ENCODE data around the gene ALDH1L1. TPM values are rescaled to one million over a fixed set of nuclear protein-coding genes. Genes with fewer than 3 reads are reported as not detected.

Gene ALDH1L1
- total and polyA plus RNA-seq, 2 of the 8 experiments (the other 6 are each of a cell fraction or from before 2014, with no cell fraction given), result 0.98 to 1.6 TPM

GRCh38 chr3:126142652-126143051 is 37.7 kb downstream of the ALDH1L1 start:
- peak in 1 of 2 experiments; percentile 14 for DNase-seq (ENCODE audit: low read depth in 1 of 2, low spot score in 2 of 2)

More at GRCh38 chr3:126142652-126143051, 37.7 kb downstream of the ALDH1L1 start:
- H4K20me1 ChIP-seq (replicated peaks in 1 of 2; ENCODE audit: control insufficient read depth in 1 of 2, insufficient read depth in 2 of 2, low read length in 2 of 2), result no peaks in the 10 kb centered on the region
- no peak overlapping the region for H2BK15ac ChIP-seq (ENCODE audit: low read length)
- H3K27ac ChIP-seq (ENCODE audit: low read depth, low read length), result no peak overlapping the region
- TF ChIP-seq FOSL1 (IDR thresholded peaks at IDR 0.05; ENCODE audit: insufficient read depth, low read depth, low read length) (no peak), ATF3 (IDR thresholded peaks at IDR 0.05; ENCODE audit: insufficient read depth, low read depth, low read length) (no peak), POU5F1 (IDR thresholded peaks at IDR 0.05; ENCODE audit: low read depth, low read length) (no peak), RNF2 (IDR thresholded peaks at IDR 0.05; ENCODE audit: borderline replicate concordance, low read depth, low read length, missing control alignments, poor library complexity, severe bottlenecking) (no peak)
- FAIRE-seq, result no peak
- no peak overlapping the region for H2BK120ac ChIP-seq (replicated peaks; ENCODE audit: low read depth, low read length)
- H3K9me3 ChIP-seq (ENCODE audit: insufficient read depth in 2 of 2, low read depth in 1 of 2, low read length in 1 of 2), result no peaks in the 10 kb centered on the region
- H2BK12ac ChIP-seq (ENCODE audit: low read depth, low read length), result no peak overlapping the region
- no peaks in the 10 kb centered on the region for H3K79me2 ChIP-seq (ENCODE audit: control insufficient read depth in 1 of 2, insufficient read depth in 2 of 2, low read length in 2 of 2)
- H4K5ac ChIP-seq (ENCODE audit: insufficient read length, low read depth, low read length), result no peak overlapping the region
- no peak overlapping the region for H3K4me3 ChIP-seq (ENCODE audit: extremely low read depth in 1 of 4, insufficient read depth in 2 of 4, low read depth in 3 of 4, low read length in 4 of 4)
- no peaks in the 10 kb centered on the region for H3K4me1 ChIP-seq (replicated peaks in 1 of 4; ENCODE audit: control insufficient read depth in 3 of 4, insufficient read depth in 4 of 4, low read length in 3 of 4)
- no peak overlapping the region for H3K4ac ChIP-seq (replicated peaks; ENCODE audit: insufficient read length, low read depth, low read length)
- no peak overlapping the region for H4K8ac ChIP-seq (ENCODE audit: extremely low read depth, insufficient read depth, low read length)
- H3K9ac ChIP-seq (replicated peaks in 1 of 4; ENCODE audit: extremely low read depth in 1 of 4, low read depth in 3 of 4, low read length in 3 of 4), result no peak overlapping the region
- H4K91ac ChIP-seq (replicated peaks; ENCODE audit: insufficient read length, low read length), result no peak overlapping the region
- H3K36me3 ChIP-seq (ENCODE audit: control insufficient read depth in 2 of 4, insufficient read depth in 4 of 4, low read length in 3 of 4), result no peaks in the 10 kb centered on the region
- no peak overlapping the region for H3K23ac ChIP-seq (ENCODE audit: insufficient read length)
- H3K14ac ChIP-seq (ENCODE audit: insufficient read length), result no peak overlapping the region
- POLR2A ChIA-PET (ENCODE audit: partially characterized antibody), result no interaction called here
- no peak overlapping the region for H3K56ac ChIP-seq (replicated peaks; ENCODE audit: insufficient read length, low read depth, low read length)
- H2BK5ac ChIP-seq (ENCODE audit: low read depth, low read length), result no peak overlapping the region
- H2BK20ac ChIP-seq (ENCODE audit: low read length), result no peak overlapping the region
- no peaks in the 10 kb centered on the region for H3K27me3 ChIP-seq (replicated peaks in 1 of 4; ENCODE audit: control insufficient read depth in 3 of 4, extremely low read depth in 1 of 4, insufficient read depth in 3 of 4, low read length in 3 of 4)
- no peak overlapping the region for H3K18ac ChIP-seq (ENCODE audit: extremely low read depth, low read length)
- CTCF ChIA-PET (ENCODE audit: partially characterized antibody), result interaction anchor here (1.3 kb wide), 1 partner anchor 9 kb away, joined by 4 read pairs; no protein-coding TSS in a partner anchor
- no peaks in the 10 kb centered on the region for H3K79me1 ChIP-seq (ENCODE audit: low read depth, low read length)
- H3K4me2 ChIP-seq (ENCODE audit: insufficient read depth in 1 of 2, low read depth in 2 of 2, low read length in 2 of 2), result no peak overlapping the region
- WGBS, 2 experiments (ENCODE audit: extremely low coverage in 1 of 2, insufficient coverage in 1 of 2, insufficient read length in 1 of 2, insufficient replicate concordance in 2 of 2, low coverage in 1 of 2, low lambda C conversion rate in 2 of 2, missing lambda C conversion rate in 1 of 2), result 74% methylated on average over 3 of the region's 3 CpGs; no CpG with 5 or more reads in 1 of the 2 experiments
- H2AFZ ChIP-seq (ENCODE audit: low read length), result no peak overlapping the region
- H3K23me2 ChIP-seq (ENCODE audit: low read depth, low read length), result no peaks in the 10 kb centered on the region
- no peak overlapping the region for H2AK5ac ChIP-seq (ENCODE audit: low read depth, low read length)
